Naive thymus-derived CD4-positive, alpha-beta T cell (primary cell): ENCODE measurements around the gene HM13. TPM values are rescaled to one million over a fixed set of nuclear protein-coding genes. Genes with fewer than 3 reads are reported as not detected.

Experiments
- ATAC-seq: fragments of 150-1000 bp; cut with Tn5 transposase; 2 replicates; pipeline ENCODE4 v1.10.0; 2021; ENCODE audit warnings: mild to moderate bottlenecking, moderate library complexity
- CTCF ChIA-PET: fragments of 350-600 bp; sonication (Branson Sonifier 250); formaldehyde crosslinking; loops from one replicate; lab custom pipeline; 2021; ENCODE audit warnings: antibody characterized with exemption; lab: Charles Lee
- POLR2A ChIA-PET: fragments of 350-600 bp; sonication (Branson Sonifier 250); formaldehyde crosslinking; loops from one replicate; lab custom pipeline; 2021; ENCODE audit warnings: antibody characterized with exemption, inconsistent platforms; lab: Charles Lee
- DNase-seq, 9 donors: peaks; one replicate each; pipeline versions ENCODE4 v3.0.0 to v3.0.0-alpha.2; 2020 to 2022; ENCODE audit warnings: mixed read lengths in 1 of 9
- H3K27ac ChIP-seq: one replicate; pipeline ENCODE4 v1.7.0; 2013; ENCODE audit warnings: mild to moderate bottlenecking, low read depth, low read length, moderate library complexity
- H3K27me3 ChIP-seq, 2 donors: one replicate each; pipeline ENCODE4 v1.7.0; 2013; ENCODE audit warnings: low read length in 2 of 2, mild to moderate bottlenecking in 2 of 2, moderate library complexity in 2 of 2; ENCODE audit not compliant: control insufficient read depth in 2 of 2, insufficient read depth in 2 of 2
- H3K36me3 ChIP-seq, 3 experiments: 1 replicate in 2 of 3; 2 replicates in 1 of 3; pipeline ENCODE4 v1.7.0; 2013; ENCODE audit warnings: low read length in 3 of 3, mild to moderate bottlenecking in 3 of 3, moderate library complexity in 1 of 3; ENCODE audit not compliant: insufficient read depth in 3 of 3, control insufficient read depth in 2 of 3
- H3K4me1 ChIP-seq, 2 donors: one replicate each; pipeline ENCODE4 v1.7.0; 2013; ENCODE audit warnings: low read length in 2 of 2, mild to moderate bottlenecking in 2 of 2, moderate library complexity in 1 of 2; ENCODE audit not compliant: control insufficient read depth in 2 of 2, insufficient read depth in 2 of 2
- H3K4me3 ChIP-seq: 2 replicates; pipeline ENCODE4 v1.7.0; 2013; ENCODE audit warnings: mild to moderate bottlenecking, low read length
- H3K9me3 ChIP-seq, 3 experiments: 1 replicate in 2 of 3; 2 replicates in 1 of 3; pipeline ENCODE4 v1.7.0; 2013; ENCODE audit warnings: low read length in 3 of 3; ENCODE audit not compliant: control insufficient read depth in 2 of 3
- H3K27ac Mint-ChIP-seq, 9 donors: one replicate each; pipeline ENCODE4 v1.8.0; 2020 to 2022; ENCODE audit warnings: mixed read lengths in 9 of 9, mild to moderate bottlenecking in 8 of 9, moderate library complexity in 5 of 9, inconsistent platforms in 2 of 9
- H3K27me3 Mint-ChIP-seq, 5 donors: one replicate each; pipeline ENCODE4 v1.8.0; 2021 to 2022; ENCODE audit warnings: mixed read lengths in 5 of 5, mild to moderate bottlenecking in 1 of 5
- H3K36me3 Mint-ChIP-seq, 5 donors: one replicate each; pipeline ENCODE4 v1.8.0; 2020 to 2022; ENCODE audit warnings: mixed read lengths in 5 of 5, mild to moderate bottlenecking in 3 of 5, inconsistent platforms in 1 of 5
- H3K4me1 Mint-ChIP-seq, 7 donors: one replicate each; pipeline ENCODE4 v1.8.0; 2020 to 2022; ENCODE audit warnings: mixed read lengths in 7 of 7, mild to moderate bottlenecking in 3 of 7, inconsistent platforms in 1 of 7
- H3K4me3 Mint-ChIP-seq, 10 donors: one replicate each; pipeline ENCODE4 v1.8.0; 2020 to 2022; ENCODE audit warnings: mild to moderate bottlenecking in 10 of 10, mixed read lengths in 10 of 10, moderate library complexity in 6 of 10, inconsistent platforms in 2 of 10
- H3K9me3 Mint-ChIP-seq, 11 donors: one replicate each; pipeline ENCODE4 v1.8.0; 2020 to 2022; ENCODE audit warnings: mixed read lengths in 11 of 11, mild to moderate bottlenecking in 4 of 11, inconsistent platforms in 1 of 11, moderate library complexity in 1 of 11
- intact Hi-C, 2 donors: fragments of 100-400 bp; cut with micrococcal nuclease; formaldehyde crosslinking; loops; one replicate each; pipeline ENCODE4 v1.15.1; 2023
- polyA plus RNA-seq, 2 donors: library from polyadenylated mRNA; unstranded; fragments of 300-500 nt; fragmentation: Illumina TruSeq; gene quantifications; one replicate each; pipeline ENCODE4 v1.2.3, GENCODE V29; 2021
- total RNA-seq, 6 experiments: library from RNA in 5 of 6; stranded (reverse) in 5 of 6; gene quantifications; 1 replicate in 5 of 6; 2 replicates in 1 of 6; pipeline ENCODE4 v1.2.3 and lab custom pipeline; 2021 to 2026

HM13 gene
- total and polyA plus RNA-seq, 7 experiments from 2014 or later: 102 to 197 (median 133) TPM

DNA sequence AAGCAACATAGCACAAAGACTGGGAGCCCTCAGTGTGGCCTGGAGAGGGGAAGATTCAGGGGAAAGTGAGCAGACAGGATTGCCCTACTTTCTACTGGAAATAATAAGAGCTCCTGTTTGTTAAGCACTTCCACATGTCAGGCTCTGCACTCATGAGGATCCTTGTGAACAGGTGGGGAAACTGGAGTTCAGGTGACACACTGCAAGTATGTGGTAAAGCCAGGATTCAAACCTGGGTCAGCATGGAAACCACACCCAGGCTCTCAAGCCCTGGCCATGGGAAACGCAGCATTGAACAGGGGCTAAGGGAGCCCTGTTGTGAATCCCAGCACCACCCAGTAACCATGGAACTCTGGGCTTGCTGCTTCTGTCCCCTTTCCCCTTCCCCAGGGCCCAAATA lies 48.0 kb downstream of the HM13 start:
- Mint-ChIP-seq H3K27me3 (no peaks in the 10 kb centered on the region), H3K9me3 (no peaks in the 10 kb centered on the region), H3K36me3 (peaks cover 0 to 25% (median 13%) of the 10 kb centered on the region in 5 donors), H3K27ac (no peak overlapping the region), H3K4me1 (peaks cover 6 to 25% (median 10%) of the 10 kb centered on the region in 7 donors), H3K4me3 (no peak overlapping the region)
- Histone ChIP-seq H3K27ac (no peak overlapping the region), H3K4me1 (peaks cover 4 to 6% of the 10 kb centered on the region in 2 donors), H3K27me3 (no peaks in the 10 kb centered on the region), H3K4me3 (no peak overlapping the region), H3K9me3 (no peaks in the 10 kb centered on the region), H3K36me3 (peaks cover 15 to 51% (median 15%) of the 10 kb centered on the region in 3 experiments)
- ChIA-PET POLR2A (interaction anchor here (0.9 to 2.6 kb wide), 4 partner anchors 11 to 50 kb away, joined by 3 to 27 read pairs (median 8); no protein-coding TSS in a partner anchor), CTCF (interaction anchor here (0.9 to 25.3 kb wide), 5 partner anchors 9 to 46 kb away, joined by 3 to 568 read pairs (median 4); partner anchors contain the start of gene ID1)
- intact Hi-C loops: no loop called here
- ATAC-seq: no peak
- DNase-seq: no peak

DNA sequence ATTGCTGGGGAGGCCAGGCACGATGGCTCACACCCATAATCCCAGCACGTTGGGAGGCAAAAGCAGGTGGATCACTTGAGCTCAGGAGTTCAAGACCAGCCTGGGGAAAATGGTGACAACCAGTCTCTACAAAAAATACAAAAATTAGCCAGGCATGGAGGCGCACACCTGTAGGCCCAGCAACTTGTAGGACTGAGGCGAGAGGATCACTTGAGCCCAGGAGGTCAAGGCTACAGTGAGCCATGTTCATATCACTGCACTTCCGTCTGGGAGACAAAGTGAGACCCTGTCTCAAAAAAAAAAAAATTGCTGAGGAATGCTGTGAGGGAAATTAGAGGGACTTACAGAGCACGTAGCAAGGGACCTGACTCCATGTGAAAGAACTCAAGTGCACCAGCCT lies 50.0 kb downstream of the HM13 start:
- no peak for DNase-seq
- H3K9me3 Mint-ChIP-seq: no peaks in the 10 kb centered on the region
- intact Hi-C loops: no loop called here
- no peak overlapping the region for H3K4me3 Mint-ChIP-seq
- peaks cover 6 to 18% (median 10%) of the 10 kb centered on the region in 7 donors for H3K4me1 Mint-ChIP-seq
- no peaks in the 10 kb centered on the region for H3K9me3 ChIP-seq
- H3K36me3 ChIP-seq: peaks cover 15 to 70% (median 15%) of the 10 kb centered on the region in 3 experiments
- H3K27me3 ChIP-seq: no peaks in the 10 kb centered on the region
- no peak for ATAC-seq
- no peaks in the 10 kb centered on the region for H3K27me3 Mint-ChIP-seq
- peaks cover 0 to 26% (median 10%) of the 10 kb centered on the region in 5 donors for H3K36me3 Mint-ChIP-seq
- no peak overlapping the region for H3K27ac ChIP-seq
- H3K27ac Mint-ChIP-seq: no peak overlapping the region
- ChIA-PET POLR2A (no interaction called here), CTCF (interaction anchor here (1.2 to 25.3 kb wide), 2 partner anchors 43 to 51 kb away, joined by 3 to 568 read pairs; partner anchors contain the start of gene ID1)
- H3K4me1 ChIP-seq: peaks cover 4 to 6% of the 10 kb centered on the region in 2 donors
- no peak overlapping the region for H3K4me3 ChIP-seq

DNA sequence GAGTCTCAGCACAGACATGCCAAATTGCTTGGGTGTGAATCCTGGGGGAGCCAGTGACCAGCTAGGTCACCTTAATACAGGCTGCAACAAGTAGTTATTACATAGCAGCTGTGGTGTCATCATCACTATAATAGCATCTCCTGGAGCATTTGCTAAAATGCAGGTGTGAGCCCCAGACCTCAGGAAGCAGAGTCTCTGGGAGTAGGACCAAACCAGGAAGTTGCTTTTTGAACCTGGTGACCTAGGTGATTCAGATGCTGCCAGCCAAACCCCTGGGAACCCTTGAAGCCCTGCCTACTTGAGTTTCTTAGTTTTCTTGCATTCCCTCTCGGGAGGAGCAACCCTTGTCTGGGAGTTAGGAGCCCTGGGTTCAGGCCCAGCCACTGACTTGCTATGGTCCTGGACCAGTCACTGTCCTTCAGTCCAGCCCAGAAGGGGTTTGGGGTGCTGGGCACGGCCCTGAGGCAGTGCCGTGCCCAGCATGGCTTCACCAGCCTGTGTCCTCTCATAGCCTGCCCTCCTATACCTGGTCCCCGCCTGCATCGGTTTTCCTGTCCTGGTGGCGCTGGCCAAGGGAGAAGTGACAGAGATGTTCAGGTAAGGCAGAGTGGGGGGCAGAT lies 51.6 kb downstream of the HM13 start:
- no peaks in the 10 kb centered on the region for H3K9me3 ChIP-seq
- peaks cover 0 to 4% of the 10 kb centered on the region in 2 donors for H3K4me1 ChIP-seq
- H3K4me1 Mint-ChIP-seq: peaks cover 0 to 10% (median 3%) of the 10 kb centered on the region in 7 donors
- no peak for DNase-seq
- CTCF ChIA-PET: interaction anchor here (0.7 to 25.3 kb wide), 2 partner anchors 42 to 155 kb away, joined by 6 to 568 read pairs; partner anchors contain the start of gene ID1
- no peaks in the 10 kb centered on the region for H3K27me3 ChIP-seq
- intact Hi-C loops: no loop called here
- H3K27me3 Mint-ChIP-seq: no peaks in the 10 kb centered on the region
- H3K27ac Mint-ChIP-seq: peak overlapping the region in 1 of 9 donors; percentile 24
- H3K4me3 Mint-ChIP-seq: no peak overlapping the region
- no peaks in the 10 kb centered on the region for H3K9me3 Mint-ChIP-seq
- H3K27ac ChIP-seq: no peak overlapping the region
- no peak for ATAC-seq
- H3K36me3 ChIP-seq: peaks cover 15 to 72% (median 15%) of the 10 kb centered on the region in 3 experiments
- H3K36me3 Mint-ChIP-seq: peaks cover 0 to 26% (median 10%) of the 10 kb centered on the region in 5 donors
- H3K4me3 ChIP-seq: no peak overlapping the region
- POLR2A ChIA-PET: interaction anchor here (0.6 to 1.7 kb wide), 2 partner anchors 25 to 46 kb away, joined by 4 to 5 read pairs; no protein-coding TSS in a partner anchor

DNA sequence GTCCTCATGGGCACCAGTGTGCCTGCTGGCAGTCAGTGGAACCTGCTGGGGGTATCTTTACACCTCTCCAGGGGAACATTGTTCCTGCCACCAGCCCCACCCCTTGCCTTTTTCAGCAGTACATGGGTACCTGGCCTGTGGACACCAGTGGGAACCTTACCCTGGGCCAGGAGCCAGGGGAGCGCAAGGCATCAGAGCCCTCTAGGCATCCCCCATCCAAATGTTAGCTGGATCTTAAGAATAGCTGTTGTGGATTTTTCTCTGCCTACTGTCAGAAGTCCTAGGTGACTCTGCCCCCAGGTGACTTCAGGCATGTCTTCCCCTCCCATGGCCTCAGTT lies 52.0 kb downstream of the HM13 start:
- POLR2A ChIA-PET: interaction anchor here (1.7 kb wide), 1 partner anchor 46 kb away, joined by 5 read pairs; no protein-coding TSS in a partner anchor
- DNase-seq: no peak

DNA sequence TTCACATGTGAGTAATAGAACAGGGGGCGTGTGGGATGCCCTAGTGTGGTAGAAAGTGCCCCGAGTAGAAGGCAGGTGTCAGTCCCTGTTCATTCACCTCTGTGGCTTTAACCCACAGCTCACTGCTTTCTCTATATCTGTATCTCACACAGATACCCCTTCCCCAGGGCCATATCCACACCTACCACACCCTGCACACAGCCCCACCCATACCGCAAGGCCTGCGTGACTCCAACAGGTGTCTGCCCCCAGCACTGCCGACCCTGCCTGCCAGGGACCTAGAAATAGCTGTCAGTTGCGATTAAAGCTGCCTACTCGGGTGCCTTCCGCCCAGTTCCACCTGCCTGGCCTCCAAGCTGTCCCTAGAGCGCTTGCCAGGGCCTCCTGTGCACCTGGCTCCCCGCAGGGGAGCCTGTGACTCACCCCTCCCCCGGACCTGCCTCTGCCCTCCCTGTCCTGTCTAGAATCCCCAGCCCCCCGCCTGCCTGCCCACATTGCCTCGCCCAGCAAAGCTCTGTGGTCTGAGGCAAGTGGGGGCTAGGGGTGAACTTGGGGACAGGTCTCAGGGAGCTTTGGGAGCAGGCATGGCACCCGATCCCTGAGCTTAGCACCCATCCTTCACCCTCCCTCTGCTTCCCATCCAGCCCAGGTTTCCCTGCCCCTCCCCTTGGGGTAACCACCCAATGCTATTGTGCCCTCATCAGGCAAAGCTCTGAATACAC lies 52.6 kb downstream of the HM13 start:
- Histone ChIP-seq H3K27me3 (no peaks in the 10 kb centered on the region), H3K36me3 (peaks cover 9 to 66% (median 15%) of the 10 kb centered on the region in 3 experiments), H3K4me3 (no peak overlapping the region), H3K9me3 (no peaks in the 10 kb centered on the region), H3K27ac (no peak overlapping the region), H3K4me1 (peaks cover 0 to 4% of the 10 kb centered on the region in 2 donors)
- no peak overlapping the region for H3K4me3 Mint-ChIP-seq
- DNase-seq (no peak), ATAC-seq (no peak)
- H3K4me1 Mint-ChIP-seq: peaks cover 0 to 10% (median 5%) of the 10 kb centered on the region in 7 donors
- ChIA-PET CTCF (interaction anchor here (4.2 to 25.3 kb wide), 2 partner anchors 8 to 41 kb away, joined by 30 to 568 read pairs; partner anchors contain the start of gene ID1), POLR2A (interaction anchor here (2.1 kb wide), 1 partner anchor 45 kb away, joined by 12 read pairs; no protein-coding TSS in a partner anchor)
- intact Hi-C loops: no loop called here
- no peaks in the 10 kb centered on the region for H3K27me3 Mint-ChIP-seq
- no peaks in the 10 kb centered on the region for H3K9me3 Mint-ChIP-seq
- peak overlapping the region in 4 of 9 donors; percentile 9 to 48 (median 28) for H3K27ac Mint-ChIP-seq
- peaks cover 0 to 18% (median 7%) of the 10 kb centered on the region in 5 donors for H3K36me3 Mint-ChIP-seq

More for the DNA sequence above, 52.0 kb downstream of the HM13 start:
- Histone ChIP-seq H3K36me3 (peaks cover 15 to 71% (median 15%) of the 10 kb centered on the region in 3 experiments), H3K4me1 (peaks cover 0 to 4% of the 10 kb centered on the region in 2 donors), H3K27me3 (no peaks in the 10 kb centered on the region), H3K9me3 (no peaks in the 10 kb centered on the region), H3K4me3 (no peak overlapping the region), H3K27ac (no peak overlapping the region)
- H3K27me3 Mint-ChIP-seq: no peaks in the 10 kb centered on the region
- peaks cover 0 to 10% (median 3%) of the 10 kb centered on the region in 7 donors for H3K4me1 Mint-ChIP-seq
- H3K27ac Mint-ChIP-seq: peak overlapping the region in 2 of 9 donors; percentile 25 to 32
- no peak for ATAC-seq
- intact Hi-C loops: no loop called here
- H3K4me3 Mint-ChIP-seq: no peak overlapping the region
- no peaks in the 10 kb centered on the region for H3K9me3 Mint-ChIP-seq
- peaks cover 0 to 24% (median 10%) of the 10 kb centered on the region in 5 donors for H3K36me3 Mint-ChIP-seq
- CTCF ChIA-PET: interaction anchor here (25.3 kb wide), 1 partner anchor 41 kb away, joined by 568 read pairs; the partner anchor contains the start of gene ID1

DNA sequence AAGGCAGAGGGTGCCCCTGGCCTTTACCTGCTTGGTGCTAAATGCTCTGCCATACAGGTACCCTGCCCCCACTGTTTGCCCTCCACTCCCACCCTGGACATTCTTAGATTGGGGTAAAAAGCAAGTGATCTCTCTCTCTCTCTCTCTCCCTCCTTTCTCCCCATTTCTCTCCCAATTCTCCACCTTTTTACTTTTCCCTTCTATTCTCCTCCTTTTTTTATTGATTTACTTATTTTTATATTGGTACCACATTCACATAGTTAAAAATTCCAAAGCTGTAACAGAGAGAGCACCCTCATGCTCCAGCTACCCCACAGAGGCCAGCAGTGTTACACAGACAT lies 53.1 kb downstream of the HM13 start:
- no peak overlapping the region for H3K4me3 ChIP-seq
- H3K4me1 ChIP-seq: peaks cover 4 to 6% of the 10 kb centered on the region in 2 donors
- no peak for DNase-seq
- H3K9me3 ChIP-seq: no peaks in the 10 kb centered on the region
- H3K27me3 ChIP-seq: no peaks in the 10 kb centered on the region
- Mint-ChIP-seq H3K36me3 (peaks cover 0 to 16% (median 7%) of the 10 kb centered on the region in 5 donors), H3K9me3 (no peaks in the 10 kb centered on the region), H3K27me3 (no peaks in the 10 kb centered on the region), H3K27ac (peak overlapping the region in 2 of 9 donors; percentile 9 to 48), H3K4me3 (no peak overlapping the region), H3K4me1 (peaks cover 5 to 14% (median 10%) of the 10 kb centered on the region in 7 donors)
- peaks cover 4 to 60% (median 11%) of the 10 kb centered on the region in 3 experiments for H3K36me3 ChIP-seq
- intact Hi-C loops: no loop called here
- CTCF ChIA-PET: interaction anchor here (4.2 to 25.3 kb wide), 2 partner anchors 8 to 40 kb away, joined by 30 to 568 read pairs; partner anchors contain the start of gene ID1
- POLR2A ChIA-PET: interaction anchor here (2.1 kb wide), 1 partner anchor 45 kb away, joined by 12 read pairs; no protein-coding TSS in a partner anchor
- ATAC-seq: no peak
- no peak overlapping the region for H3K27ac ChIP-seq
